VCaP (cell line): Measurements from ENCODE around the gene DCLRE1C.
A peak's percentile ranks its signal among the peaks of the same experiment; 100 is the strongest.

Source experiments
- H3K27ac ChIP-seq: fragments of 450-650 bp; 2 replicates; pipeline ENCODE4 v1.5.1; 2017
- TF ChIP-seq, protein P1 (sequence below): fragments of 450-650 bp; conservative IDR thresholded peaks from 2 replicates; pipeline ENCODE4 v1.5.1; 2017; ENCODE audit warnings: mild to moderate bottlenecking, moderate library complexity

Gene DCLRE1C

DNA sequence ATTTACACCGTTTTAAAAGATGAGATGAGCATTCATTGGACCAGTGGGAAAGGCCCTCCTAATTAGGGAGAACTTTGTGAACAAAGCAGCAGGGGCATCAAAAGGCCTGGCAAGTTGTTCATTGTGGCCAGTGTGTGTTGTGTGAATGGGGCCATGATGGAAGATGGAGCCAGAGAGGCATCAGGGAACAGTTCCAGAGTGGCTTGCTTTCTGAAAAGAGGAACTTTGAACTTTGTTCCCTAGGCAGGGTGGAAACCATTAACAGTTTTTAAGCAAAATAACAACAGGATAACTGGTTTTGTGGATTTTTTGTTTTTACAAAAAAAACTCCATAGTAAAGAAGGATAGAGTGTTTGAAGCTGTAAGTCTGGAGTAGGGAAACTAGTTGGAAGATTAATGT lies 62.7 kb downstream of the DCLRE1C start:
- TF ChIP-seq, protein P1, sequence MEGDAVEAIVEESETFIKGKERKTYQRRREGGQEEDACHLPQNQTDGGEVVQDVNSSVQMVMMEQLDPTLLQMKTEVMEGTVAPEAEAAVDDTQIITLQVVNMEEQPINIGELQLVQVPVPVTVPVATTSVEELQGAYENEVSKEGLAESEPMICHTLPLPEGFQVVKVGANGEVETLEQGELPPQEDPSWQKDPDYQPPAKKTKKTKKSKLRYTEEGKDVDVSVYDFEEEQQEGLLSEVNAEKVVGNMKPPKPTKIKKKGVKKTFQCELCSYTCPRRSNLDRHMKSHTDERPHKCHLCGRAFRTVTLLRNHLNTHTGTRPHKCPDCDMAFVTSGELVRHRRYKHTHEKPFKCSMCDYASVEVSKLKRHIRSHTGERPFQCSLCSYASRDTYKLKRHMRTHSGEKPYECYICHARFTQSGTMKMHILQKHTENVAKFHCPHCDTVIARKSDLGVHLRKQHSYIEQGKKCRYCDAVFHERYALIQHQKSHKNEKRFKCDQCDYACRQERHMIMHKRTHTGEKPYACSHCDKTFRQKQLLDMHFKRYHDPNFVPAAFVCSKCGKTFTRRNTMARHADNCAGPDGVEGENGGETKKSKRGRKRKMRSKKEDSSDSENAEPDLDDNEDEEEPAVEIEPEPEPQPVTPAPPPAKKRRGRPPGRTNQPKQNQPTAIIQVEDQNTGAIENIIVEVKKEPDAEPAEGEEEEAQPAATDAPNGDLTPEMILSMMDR, result no peak
- H3K27ac ChIP-seq, result no peak overlapping the region

DNA sequence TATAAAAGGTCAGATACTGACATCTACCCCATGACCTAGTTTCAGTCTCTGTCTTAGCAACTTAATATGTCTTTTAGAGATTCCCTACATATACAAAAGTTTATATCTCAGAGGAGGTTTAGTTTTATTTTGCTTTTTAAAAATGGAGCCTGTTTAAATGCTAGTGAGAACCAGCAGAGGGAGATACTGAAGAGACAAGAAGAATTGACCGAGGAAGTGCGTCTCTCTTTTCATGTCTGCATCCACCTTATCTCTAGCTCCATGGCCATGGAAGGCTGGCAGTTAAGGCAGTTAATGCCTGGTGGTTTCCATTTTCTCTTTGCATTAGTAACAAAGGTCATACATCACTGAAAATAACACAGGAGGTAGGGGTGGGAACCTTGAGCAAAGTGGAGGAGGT lies 64.6 kb downstream of the DCLRE1C start:
- TF ChIP-seq, protein P1, result peak; percentile 40

DNA sequence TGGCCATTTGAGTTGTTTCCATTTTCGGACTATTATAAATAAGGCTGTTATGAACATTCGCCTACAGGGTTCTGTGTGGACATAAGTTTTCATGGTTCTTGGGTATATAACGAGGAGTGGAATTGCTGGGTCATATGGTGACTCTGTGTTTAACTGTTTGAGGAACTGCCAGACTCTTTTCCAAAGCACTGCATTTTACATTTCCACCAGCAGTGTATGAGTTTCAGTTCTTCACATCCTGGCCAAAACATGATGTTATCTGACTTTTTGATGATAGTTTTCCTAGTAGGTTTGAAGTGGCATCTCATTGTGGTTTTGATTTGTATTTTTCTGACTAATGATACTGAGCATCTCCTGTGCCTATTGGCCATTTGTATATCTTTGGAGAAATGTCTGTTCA lies 69.8 kb downstream of the DCLRE1C start:
- TF ChIP-seq, protein P1, result no peak

More for the DNA sequence above, 64.6 kb downstream of the DCLRE1C start:
- H3K27ac ChIP-seq, result no peak overlapping the region

DNA sequence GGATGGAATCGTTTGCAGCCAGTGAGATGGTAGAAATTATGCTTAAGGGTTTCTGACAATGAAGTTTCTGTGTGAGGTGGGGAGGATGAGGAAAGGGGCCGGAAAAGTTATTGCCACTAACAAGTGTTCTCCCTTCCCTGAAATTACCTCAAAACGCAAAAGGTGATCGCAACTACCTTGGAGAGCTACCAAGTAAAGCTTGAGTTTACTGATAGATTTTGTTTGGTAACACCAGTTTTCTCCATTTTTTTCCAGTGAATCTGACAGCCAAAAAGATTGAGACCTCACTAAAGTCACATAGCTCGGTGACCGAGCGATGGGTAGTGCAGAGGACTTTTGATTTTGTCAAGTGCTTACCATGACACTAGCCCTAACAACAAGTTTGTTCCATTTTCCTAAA lies 73.7 kb downstream of the DCLRE1C start:
- H3K27ac ChIP-seq, result peak overlapping the region; percentile 92; the same call in 1 of the 2 replicates
- TF ChIP-seq, protein P1, result no peak

More for the DNA sequence above, 69.8 kb downstream of the DCLRE1C start:
- no peak overlapping the region for H3K27ac ChIP-seq

DNA sequence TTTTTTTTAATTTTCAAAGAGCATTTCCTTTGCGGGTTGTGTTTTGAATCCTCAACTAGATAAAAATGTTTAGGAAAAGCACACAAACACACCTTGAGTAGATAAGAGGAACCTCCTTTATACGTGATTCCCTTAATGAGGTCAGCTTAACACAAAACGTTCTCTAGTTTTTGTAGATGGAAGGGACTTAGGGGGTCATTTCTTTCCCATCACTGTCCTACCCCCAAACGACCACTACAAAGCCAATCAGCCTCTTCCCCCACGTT lies 74.0 kb downstream of the DCLRE1C start:
- H3K27ac ChIP-seq, result peak overlapping the region; percentile 92
- TF ChIP-seq, protein P1, result no peak

DNA sequence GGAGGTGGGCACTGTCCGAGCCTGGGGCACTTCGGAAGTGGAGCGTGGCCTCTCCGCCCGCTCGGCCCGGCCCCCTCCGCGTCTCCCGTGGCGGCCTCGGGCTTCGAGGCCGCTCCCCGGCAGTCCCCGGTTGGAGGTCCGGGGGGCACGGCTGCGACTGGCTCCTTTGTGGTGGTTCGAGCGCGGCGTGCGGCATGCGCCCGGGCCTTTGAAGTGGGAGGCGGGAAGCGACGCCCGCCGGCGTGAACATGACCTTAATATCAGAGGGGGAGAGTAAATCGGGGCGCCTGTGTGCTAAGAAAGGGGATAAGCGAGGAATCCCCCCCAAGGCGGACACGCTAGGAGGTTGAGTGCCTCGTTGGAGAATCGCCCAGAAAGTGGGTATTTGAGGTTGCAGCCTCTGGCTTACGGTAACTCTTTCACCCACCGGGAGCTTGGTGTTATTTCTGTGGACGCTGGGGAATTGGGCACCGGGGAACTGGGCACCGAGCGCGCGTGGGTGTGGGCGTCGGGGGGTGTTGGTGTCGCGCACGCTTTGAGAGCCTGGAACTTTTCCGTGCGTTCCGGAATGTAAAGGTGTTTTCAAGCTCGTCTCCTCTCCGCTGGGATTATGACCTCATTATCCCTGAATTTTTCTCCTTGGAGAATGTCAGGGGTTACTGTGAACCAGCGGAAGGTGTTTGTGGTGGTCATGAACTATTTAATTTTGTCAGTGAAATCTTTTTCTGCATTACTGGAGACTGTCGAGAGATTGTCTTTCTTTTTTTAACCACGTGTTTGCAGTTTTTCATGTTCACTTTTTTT lies 74.6 kb downstream of the DCLRE1C start:
- TF ChIP-seq, protein P1, result no peak
- H3K27ac ChIP-seq, result peak overlapping the region; percentile 92

DNA sequence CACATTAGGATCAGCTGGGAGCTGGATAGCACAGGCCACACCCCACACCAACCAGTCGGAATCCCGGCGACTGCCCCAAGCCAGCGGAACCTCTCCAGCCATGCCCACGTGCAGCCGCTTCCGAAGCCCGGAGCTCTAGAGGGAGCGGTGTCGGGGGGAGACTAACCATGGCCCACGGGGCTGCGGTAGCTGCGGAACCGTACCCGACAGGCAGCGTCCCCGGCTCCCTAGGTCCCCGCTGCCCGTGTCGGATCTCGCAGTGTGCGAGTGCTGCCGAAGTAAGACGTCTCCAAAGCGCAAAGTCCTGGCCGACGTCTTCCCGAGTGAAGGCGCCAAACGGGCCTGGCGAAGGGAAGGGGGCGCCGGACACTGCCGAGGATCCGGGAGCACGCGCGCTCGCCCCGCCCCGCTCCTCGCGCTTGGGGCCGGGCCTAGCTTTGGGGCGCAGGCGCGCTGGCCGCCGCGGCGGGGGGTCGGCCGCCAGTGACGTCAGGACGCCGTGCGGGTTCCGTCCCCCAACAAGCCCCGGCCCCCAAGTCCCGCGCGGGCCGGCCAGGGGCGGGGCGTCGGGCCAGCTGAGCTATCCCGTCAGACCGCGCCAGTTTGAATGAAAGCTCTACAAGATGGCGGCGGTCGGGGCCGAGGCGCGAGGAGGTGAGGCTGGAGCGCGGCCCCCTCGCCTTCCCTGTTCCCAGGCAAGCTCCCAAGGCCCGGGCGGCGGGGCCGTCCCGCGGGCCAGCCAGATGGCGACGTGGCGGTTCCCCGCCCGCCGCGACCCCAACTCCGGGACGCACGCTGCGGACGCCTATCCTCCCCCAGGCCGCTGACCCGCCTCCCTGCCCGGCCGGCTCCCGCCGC lies 75.4 kb downstream of the DCLRE1C start, which contains the start of gene SUV39H2:
TSS of gene SUV39H2 (plus strand) at position 601 of the 858 bp plus-strand sequence. CDS start at position 624, 23 bp downstream.
- TF ChIP-seq, protein P1, result no peak
- peak within 1 kb of the TSS; percentile 92 for H3K27ac ChIP-seq
